ENCODE measurements around the gene GJB5.
"Not testable (repeated sequence)": the region's sequence is repeated elsewhere in the genome, so short reads cannot be mapped to it uniquely, and the experiment has no call there.

The GJB5 gene

GRCh38 chr1:34746101-34746500, 8.7 kb upstream of the GJB5 start:
- DNase-seq, result no peak

- DNase-seq, result no peak
Measured at GRCh38 chr1:34746785-34747637, 7.8 kb upstream of the GJB5 start.

GRCh38 chr1:34747638-34747941, 7.3 kb upstream of the GJB5 start:
- no peak for DNase-seq

- no peak for DNase-seq
Measured at GRCh38 chr1:34749992-34750391, 4.9 kb upstream of the GJB5 start.

- no peak for DNase-seq
Measured at GRCh38 chr1:34750610-34751009, 4.2 kb upstream of the GJB5 start.

- DNase-seq, result no peak
Measured at GRCh38 chr1:34753163-34753562, 1.7 kb upstream of the GJB5 start.

- no peak for DNase-seq
Measured at GRCh38 chr1:34755961-34756360, 1.1 kb downstream of the GJB5 start.

- no peak for DNase-seq
Measured at GRCh38 chr1:34757386-34757785, 2.5 kb downstream of the GJB5 start.

GRCh38 chr1:34758751-34759150, 3.9 kb downstream of the GJB5 start:
- no peak for DNase-seq

- DNase-seq, result no peak
Measured at GRCh38 chr1:34759503-34760357, 4.9 kb downstream of the GJB5 start, which contains the start of gene GJB4. Gene GJB4 (plus strand): TSS chr1:34759740. CDS start chr1:34761255, 1,515 bp downstream.

GRCh38 chr1:34761176-34761761, 6.4 kb downstream of the GJB5 start:
- DNase-seq, result no peak

- DNase-seq, result no peak
Measured at GRCh38 chr1:34761776-34762307, 7.0 kb downstream of the GJB5 start.

GRCh38 chr1:34762474-34763141, 7.8 kb downstream of the GJB5 start:
- DNase-seq, result no peak

GRCh38 chr1:34763142-34763781, 8.4 kb downstream of the GJB5 start:
- no peak for DNase-seq

- no peak for DNase-seq
Measured at GRCh38 chr1:34768856-34769255, 14.0 kb downstream of the GJB5 start.

- DNase-seq, result no peak
Measured at GRCh38 chr1:34770891-34771504, 16.2 kb downstream of the GJB5 start.

GRCh38 chr1:34771573-34772371, 16.9 kb downstream of the GJB5 start:
- DNase-seq, result no peak

GRCh38 chr1:34773114-34773513, 18.3 kb downstream of the GJB5 start:
- DNase-seq, result not testable (repeated sequence)

GRCh38 chr1:34774957-34775356, 20.1 kb downstream of the GJB5 start:
- no peak for DNase-seq

GRCh38 chr1:34776911-34777310, 22.1 kb downstream of the GJB5 start:
- no peak for DNase-seq

Data from NCI-H2081 treated with DMSO at 0.1 percent for 48 hours (cell line).